Stimulated activated memory B cell treated with anti-CD40 and anti-IgM and Interleukin-4, amounts not matched to agents 10 μg/mL and 1 μg/mL and 100 μg/mL, for 72 hours (primary cell): Measurements from ENCODE around the gene CPD.
"Not testable (repeated sequence)": the region's sequence is repeated elsewhere in the genome, so short reads cannot be mapped to it uniquely, and the experiment has no call there.

ENCODE experiments used
- ATAC-seq: fragments of 150-1000 bp; cut with Tn5 transposase; 2 replicates; pipeline ENCODE4 v1.10.0; 2021
- H3K27ac Mint-ChIP-seq: one replicate; pipeline ENCODE4 v1.8.0; 2022; ENCODE audit warnings: mild to moderate bottlenecking, mixed read lengths
- H3K27me3 Mint-ChIP-seq: one replicate; pipeline ENCODE4 v1.8.0; 2022; ENCODE audit warnings: mixed read lengths
- H3K36me3 Mint-ChIP-seq: one replicate; pipeline ENCODE4 v1.8.0; 2022; ENCODE audit warnings: mixed read lengths
- H3K4me1 Mint-ChIP-seq: one replicate; pipeline ENCODE4 v1.8.0; 2022; ENCODE audit warnings: mixed read lengths
- H3K4me3 Mint-ChIP-seq: one replicate; pipeline ENCODE4 v1.8.0; 2022; ENCODE audit warnings: mild to moderate bottlenecking, moderate library complexity, mixed read lengths
- H3K9me3 Mint-ChIP-seq: one replicate; pipeline ENCODE4 v1.8.0; 2022; ENCODE audit warnings: mixed read lengths

CPD gene

DNA sequence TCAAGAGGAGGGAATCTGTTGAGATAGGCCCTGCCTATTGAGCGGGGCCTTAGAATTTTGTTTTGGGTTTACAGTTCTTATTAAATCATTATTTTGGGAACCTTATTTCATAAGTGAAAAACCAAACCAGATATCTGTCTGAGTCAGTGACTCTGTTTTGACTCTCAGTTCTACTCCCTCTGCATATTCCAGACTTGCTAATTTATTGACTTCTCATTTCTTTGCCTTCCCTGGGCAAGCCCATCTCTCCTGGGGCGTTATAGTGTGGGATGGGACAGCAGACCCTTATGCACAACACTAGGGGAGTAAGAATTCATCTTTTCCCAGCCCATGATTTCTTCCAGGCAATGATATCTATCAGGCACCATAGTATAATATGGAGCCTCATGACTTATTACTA is 45.7 kb downstream of the CPD start:
- Mint-ChIP-seq H3K4me1 (no peaks in the 10 kb centered on the region), H3K27ac (no peak overlapping the region), H3K9me3 (no peaks in the 10 kb centered on the region), H3K27me3 (no peaks in the 10 kb centered on the region), H3K4me3 (no peak overlapping the region), H3K36me3 (peaks cover 6% of the 10 kb centered on the region)
- no peak for ATAC-seq

DNA sequence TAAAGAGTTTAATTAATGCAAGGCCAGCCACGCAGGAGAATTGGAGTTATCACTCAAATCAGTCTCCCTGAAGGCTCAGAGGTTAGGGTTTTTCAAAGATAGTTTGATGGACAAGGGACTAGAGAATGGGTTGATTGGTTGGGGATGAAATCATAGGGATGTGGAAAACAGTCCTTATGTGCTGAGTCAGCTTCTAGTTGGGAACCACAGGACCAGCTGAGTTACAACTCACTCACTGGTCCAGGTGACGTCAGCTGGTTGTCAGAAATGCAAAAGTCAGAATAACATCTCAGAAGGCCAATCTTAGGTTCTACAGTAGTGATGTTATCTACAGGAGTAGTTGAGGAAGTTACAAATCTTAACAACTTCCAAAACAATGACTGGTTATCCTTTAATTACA is 47.6 kb downstream of the CPD start:
- Mint-ChIP-seq H3K27ac (no peak overlapping the region), H3K9me3 (no peaks in the 10 kb centered on the region), H3K4me1 (no peaks in the 10 kb centered on the region), H3K4me3 (no peak overlapping the region), H3K27me3 (no peaks in the 10 kb centered on the region), H3K36me3 (peaks cover 3% of the 10 kb centered on the region)
- no peak for ATAC-seq

DNA sequence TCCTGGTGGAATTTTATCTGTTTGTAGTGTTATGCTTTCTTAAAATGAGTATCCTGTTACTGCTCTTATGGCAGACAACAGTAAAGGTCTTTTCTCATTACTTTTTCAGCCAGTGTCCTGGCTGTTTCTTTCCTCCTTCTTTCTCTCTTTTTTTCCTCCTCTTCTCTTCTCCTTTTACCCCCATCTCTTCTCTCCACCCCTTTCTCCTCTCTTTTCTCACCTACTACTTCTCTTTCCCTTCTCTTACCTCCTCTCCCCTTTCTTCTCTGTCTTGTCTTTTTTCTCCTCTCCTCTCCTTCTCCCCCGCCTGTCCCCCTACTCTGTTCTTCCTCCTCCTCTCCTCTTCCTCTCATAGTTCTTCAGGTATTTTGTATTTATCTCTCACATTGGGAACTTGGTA is 48.9 kb downstream of the CPD start:
- no peaks in the 10 kb centered on the region for H3K4me1 Mint-ChIP-seq
- H3K4me3 Mint-ChIP-seq: no peak overlapping the region
- no peak overlapping the region for H3K27ac Mint-ChIP-seq
- ATAC-seq: no peak
- no peaks in the 10 kb centered on the region for H3K27me3 Mint-ChIP-seq
- H3K36me3 Mint-ChIP-seq: no peaks in the 10 kb centered on the region
- no peaks in the 10 kb centered on the region for H3K9me3 Mint-ChIP-seq

DNA sequence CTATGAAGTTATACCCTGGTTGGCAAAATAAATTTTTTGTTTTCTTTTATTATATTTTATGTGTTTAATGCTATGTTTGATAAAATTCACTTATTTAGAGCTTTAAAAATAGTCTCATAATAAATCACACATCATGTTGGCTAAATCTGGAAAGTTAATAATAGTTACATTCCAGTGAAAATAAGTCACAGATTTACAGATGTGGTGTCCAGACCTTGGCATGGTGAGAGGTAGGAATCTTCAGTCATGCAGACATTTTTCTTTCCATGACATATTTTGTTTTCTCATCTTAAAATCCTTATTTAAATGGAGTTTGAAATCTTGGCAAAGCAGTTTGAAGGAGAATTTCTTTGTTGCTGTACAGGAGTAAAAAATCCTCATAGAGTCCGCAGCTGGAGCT is 50.4 kb downstream of the CPD start:
- no peaks in the 10 kb centered on the region for H3K27me3 Mint-ChIP-seq

DNA sequence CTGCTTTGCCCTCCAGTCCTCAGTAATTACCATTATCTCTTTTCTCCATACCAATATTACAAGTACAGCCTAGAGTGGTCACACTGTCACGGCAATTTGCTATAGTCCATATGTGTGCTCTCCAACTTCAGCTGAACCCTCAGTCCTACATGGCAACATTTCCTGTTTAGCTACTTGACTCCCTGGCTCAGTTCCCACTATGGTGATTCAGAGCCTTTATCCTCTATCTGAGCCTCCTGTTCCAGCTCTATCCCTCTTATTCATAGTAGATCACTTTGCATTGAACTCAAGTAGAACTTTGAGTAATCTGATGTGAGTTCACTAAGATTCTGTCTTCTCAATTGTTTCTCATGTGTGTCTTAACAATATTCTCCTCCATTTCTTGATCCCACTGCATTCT is 54.8 kb downstream of the CPD start:
- no peak for ATAC-seq
- Mint-ChIP-seq H3K27me3 (no peaks in the 10 kb centered on the region), H3K36me3 (peaks cover 20% of the 10 kb centered on the region), H3K27ac (no peak overlapping the region), H3K4me1 (no peaks in the 10 kb centered on the region), H3K4me3 (no peak overlapping the region), H3K9me3 (no peaks in the 10 kb centered on the region)

More for the DNA sequence above, 50.4 kb downstream of the CPD start:
- ATAC-seq: no peak
- H3K27ac Mint-ChIP-seq: no peak overlapping the region
- no peak overlapping the region for H3K4me3 Mint-ChIP-seq
- H3K4me1 Mint-ChIP-seq: no peaks in the 10 kb centered on the region
- H3K36me3 Mint-ChIP-seq: peaks cover 10% of the 10 kb centered on the region
- H3K9me3 Mint-ChIP-seq: no peaks in the 10 kb centered on the region

DNA sequence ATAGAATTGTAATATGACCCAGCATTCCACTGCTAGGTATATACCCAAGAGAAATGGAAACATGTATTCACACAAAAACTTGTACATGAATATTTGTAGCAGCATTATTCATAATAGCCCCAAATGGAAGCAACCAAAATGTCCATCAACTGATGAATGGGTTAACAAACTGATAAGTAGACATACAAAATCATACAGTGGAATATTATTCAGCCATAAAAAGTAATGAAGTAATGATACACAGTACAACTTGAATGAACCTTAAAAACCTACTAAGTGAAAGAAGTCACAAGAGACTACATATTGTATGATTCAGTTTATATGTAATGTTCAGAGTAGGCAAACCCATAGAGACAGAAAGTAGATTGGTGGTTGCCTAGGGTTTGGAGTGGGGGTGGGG is 58.0 kb downstream of the CPD start:
- Mint-ChIP-seq H3K9me3 (no peaks in the 10 kb centered on the region), H3K27me3 (no peaks in the 10 kb centered on the region), H3K4me1 (no peaks in the 10 kb centered on the region), H3K4me3 (no peak overlapping the region), H3K36me3 (peaks cover 20% of the 10 kb centered on the region), H3K27ac (no peak overlapping the region)
- ATAC-seq: no peak

DNA sequence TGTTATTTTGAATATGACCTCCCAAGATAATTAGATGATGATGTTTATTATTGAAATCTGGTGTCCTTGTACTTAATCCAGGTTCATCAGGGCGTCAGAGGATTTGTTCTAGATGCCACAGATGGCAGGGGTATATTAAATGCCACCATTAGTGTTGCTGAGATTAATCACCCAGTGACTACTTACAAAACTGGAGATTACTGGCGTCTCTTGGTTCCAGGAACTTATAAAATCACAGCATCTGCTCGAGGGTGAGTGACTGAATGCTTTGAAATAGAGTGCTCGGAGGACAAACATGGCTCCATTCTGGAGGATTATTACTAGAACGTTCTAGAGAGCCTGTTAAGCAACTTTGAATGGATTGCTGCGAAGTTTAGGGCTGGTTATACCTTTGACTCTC is 65.0 kb downstream of the CPD start:
- H3K9me3 Mint-ChIP-seq: no peaks in the 10 kb centered on the region
- no peaks in the 10 kb centered on the region for H3K27me3 Mint-ChIP-seq
- no peak overlapping the region for H3K4me3 Mint-ChIP-seq
- H3K36me3 Mint-ChIP-seq: peaks cover 16% of the 10 kb centered on the region
- no peak overlapping the region for H3K27ac Mint-ChIP-seq
- no peaks in the 10 kb centered on the region for H3K4me1 Mint-ChIP-seq
- no peak for ATAC-seq

DNA sequence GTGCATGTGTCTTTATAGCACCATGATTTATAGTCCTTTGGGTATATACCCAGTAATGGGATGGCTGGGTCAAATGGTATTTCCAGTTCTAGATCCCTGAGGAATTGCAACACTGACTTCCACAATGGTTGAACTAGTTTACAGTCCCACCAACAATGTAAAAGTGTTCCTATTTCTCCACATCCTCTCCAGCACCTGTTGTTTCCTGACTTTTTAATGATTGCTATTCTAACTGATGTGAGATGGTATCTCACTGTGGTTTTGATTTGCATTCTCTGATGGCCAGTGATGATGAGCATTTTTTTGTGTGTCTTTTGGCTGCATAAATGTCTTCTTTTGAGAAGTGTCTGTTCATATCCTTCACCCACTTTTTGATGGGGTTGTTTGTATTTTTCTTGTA is 67.9 kb downstream of the CPD start:
- H3K27me3 Mint-ChIP-seq, H3K4me3 Mint-ChIP-seq, H3K9me3 Mint-ChIP-seq, H3K27ac Mint-ChIP-seq, H3K4me1 Mint-ChIP-seq, ATAC-seq: not testable (repeated sequence)
- peaks cover 16% of the 10 kb centered on the region for H3K36me3 Mint-ChIP-seq

DNA sequence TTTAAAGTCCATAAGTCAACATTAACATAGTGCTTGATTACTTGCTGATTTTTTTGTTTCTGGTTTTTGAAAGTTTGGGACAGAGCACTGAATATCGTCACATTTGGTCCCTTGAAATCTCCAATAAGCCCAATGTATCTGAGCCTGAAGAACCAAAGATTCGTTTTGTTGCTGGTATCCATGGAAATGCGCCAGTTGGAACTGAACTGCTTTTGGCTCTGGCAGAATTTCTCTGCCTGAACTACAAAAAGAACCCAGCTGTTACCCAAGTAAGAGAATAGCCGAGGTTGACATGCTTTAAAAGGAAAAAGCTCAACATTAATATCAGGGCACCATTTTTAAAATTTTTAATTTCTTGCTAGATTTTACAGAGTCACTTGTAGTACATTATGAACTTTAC is 70.8 kb downstream of the CPD start:
- peaks cover 4% of the 10 kb centered on the region for H3K9me3 Mint-ChIP-seq
- no peak overlapping the region for H3K4me3 Mint-ChIP-seq
- no peaks in the 10 kb centered on the region for H3K27me3 Mint-ChIP-seq
- no peak for ATAC-seq
- no peaks in the 10 kb centered on the region for H3K4me1 Mint-ChIP-seq
- H3K36me3 Mint-ChIP-seq: peaks cover 27% of the 10 kb centered on the region
- no peak overlapping the region for H3K27ac Mint-ChIP-seq

DNA sequence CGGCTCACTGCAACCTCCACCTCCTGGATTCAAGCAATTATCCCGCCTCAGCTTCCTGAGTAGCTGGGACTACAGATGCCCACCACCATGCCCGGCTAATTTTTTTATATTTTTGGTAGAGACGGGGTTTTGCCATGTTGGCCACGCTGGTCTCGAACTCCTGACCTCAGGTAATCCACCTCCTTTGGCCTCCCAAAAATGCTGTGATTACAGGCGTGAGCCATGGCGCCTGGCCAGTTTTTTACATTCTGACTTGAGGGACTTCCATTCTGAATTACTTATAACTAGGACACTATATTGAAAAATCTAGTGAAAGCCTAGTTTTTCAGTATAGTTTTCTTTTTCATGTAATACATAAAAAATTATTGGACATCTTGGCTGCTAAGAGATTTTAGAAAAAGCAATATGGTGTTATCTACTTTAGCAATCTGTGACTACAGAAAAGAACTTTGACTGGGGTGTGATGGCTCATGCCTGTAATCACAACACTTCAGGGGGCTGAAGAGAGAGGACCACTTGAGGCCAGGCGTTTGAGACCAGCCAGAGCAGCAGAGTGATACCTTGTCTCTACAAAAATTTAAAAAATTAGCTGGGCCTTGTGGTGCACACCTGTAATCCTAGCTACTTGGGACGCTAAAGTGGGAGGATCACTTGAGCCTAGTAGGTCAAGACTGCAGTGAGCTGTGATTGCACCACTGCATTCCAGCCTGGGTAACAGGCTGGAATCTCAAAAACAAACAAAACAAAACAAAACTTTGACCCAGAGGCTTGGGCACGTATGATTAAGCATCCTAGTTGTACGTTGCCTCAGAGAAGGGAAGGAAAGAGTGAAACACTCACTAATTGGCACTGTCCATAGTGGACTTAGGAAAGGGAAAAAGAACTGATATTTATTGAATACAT is 71.6 kb downstream of the CPD start:
- Mint-ChIP-seq H3K27ac (no peak overlapping the region), H3K9me3 (peaks cover 6% of the 10 kb centered on the region), H3K4me3 (no peak overlapping the region), H3K4me1 (no peaks in the 10 kb centered on the region), H3K36me3 (peaks cover 31% of the 10 kb centered on the region), H3K27me3 (no peaks in the 10 kb centered on the region)
- ATAC-seq: no peak

DNA sequence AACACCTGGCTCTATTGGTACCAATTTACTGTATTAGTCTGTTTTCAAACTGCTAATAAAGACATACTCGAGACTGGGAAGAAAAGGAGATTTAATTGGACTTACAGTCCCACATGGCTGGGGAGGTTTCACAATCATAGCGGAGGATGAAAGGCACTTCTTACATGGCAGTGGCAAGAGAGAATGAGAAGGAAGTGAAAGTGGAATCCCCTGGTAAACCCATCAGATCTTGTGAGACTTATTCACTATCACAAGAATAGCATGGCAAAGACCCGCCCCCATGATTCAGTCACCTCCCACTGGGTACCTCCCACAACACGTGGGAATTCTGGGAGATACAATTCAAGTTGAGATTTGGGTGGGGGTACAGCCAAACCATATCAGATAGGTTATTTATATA is 75.9 kb downstream of the CPD start:
- Mint-ChIP-seq H3K36me3 (peaks cover 24% of the 10 kb centered on the region), H3K4me3 (no peak overlapping the region), H3K4me1 (no peaks in the 10 kb centered on the region), H3K27ac (no peak overlapping the region), H3K9me3 (peaks cover 6% of the 10 kb centered on the region), H3K27me3 (no peaks in the 10 kb centered on the region)
- ATAC-seq: no peak

DNA sequence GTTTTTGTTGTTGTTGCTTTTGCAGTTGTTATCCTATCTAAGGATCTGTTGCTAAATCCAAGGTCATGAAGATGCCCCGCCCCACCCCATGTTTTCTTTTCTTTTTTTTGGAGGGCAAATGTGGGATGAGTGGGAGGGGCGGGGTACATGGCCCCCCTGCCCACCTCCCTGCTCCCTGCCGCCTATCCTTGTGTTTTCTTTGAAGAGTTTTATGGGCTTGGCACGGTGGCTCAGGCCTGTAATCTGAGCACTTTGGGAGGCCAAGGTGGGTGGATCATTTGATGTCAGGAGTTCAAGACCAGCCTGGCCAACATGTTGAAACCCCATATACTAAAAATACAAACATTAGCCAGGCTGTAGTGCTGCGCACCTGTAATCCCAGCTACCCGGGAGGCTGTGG is 79.6 kb downstream of the CPD start:
- H3K4me3 Mint-ChIP-seq: no peak overlapping the region
- H3K36me3 Mint-ChIP-seq: peaks cover 39% of the 10 kb centered on the region
- H3K9me3 Mint-ChIP-seq: peaks cover 6% of the 10 kb centered on the region
- H3K4me1 Mint-ChIP-seq: no peaks in the 10 kb centered on the region
- H3K27me3 Mint-ChIP-seq: no peaks in the 10 kb centered on the region
- no peak for ATAC-seq
- H3K27ac Mint-ChIP-seq: no peak overlapping the region

DNA sequence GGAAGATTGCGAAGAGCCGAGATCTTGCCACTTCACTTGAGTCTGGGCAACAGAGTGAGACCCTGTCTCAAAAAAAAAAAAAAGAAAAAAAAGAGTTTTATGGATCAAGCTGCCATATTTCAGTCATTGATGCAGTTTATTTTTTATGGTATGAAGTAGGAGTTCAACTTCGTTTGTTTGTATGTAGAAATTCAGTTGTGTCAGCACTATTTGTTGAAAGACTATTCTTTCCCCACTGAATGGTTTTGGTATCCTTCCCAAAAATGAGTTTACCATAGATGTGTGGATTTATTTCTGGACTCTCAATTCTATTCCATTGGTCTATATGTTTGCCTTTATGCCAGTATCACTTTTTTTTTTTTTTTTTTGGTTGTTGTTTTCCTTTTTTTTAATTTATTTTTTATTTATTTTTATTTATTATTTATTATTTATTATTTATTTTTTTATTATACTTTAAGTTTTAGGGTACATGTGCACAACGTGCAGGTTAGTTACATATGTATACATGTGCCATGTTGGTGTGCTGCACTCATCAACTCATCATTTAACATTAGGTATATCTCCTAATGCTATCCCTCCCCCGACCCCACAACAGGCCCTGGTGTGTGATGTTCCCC is 80.2 kb downstream of the CPD start:
- H3K36me3 Mint-ChIP-seq: peaks cover 39% of the 10 kb centered on the region
- H3K27ac Mint-ChIP-seq: not testable (repeated sequence)

DNA sequence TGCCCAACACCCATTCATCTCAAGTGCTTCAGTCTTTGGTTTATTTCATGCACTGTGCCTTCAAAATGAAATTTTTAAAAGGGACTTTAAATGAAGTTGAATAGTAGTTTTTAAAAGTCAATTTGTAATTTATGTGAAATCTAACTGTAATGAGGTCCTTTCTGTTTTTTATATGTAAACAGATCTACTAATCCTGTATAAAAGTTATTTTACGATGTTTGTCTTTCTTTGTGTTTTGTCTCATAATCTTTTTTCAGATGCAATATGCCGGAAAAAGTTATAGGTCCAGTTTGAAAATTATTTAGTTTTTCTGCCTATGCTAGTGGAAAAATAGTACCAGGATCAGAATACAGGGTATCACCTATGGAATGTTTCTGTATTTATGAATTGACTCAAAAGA is 89.7 kb downstream of the CPD start:
- ATAC-seq: no peak
- Mint-ChIP-seq H3K27ac (no peak overlapping the region), H3K27me3 (no peaks in the 10 kb centered on the region), H3K9me3 (no peaks in the 10 kb centered on the region), H3K36me3 (no peaks in the 10 kb centered on the region), H3K4me1 (no peaks in the 10 kb centered on the region), H3K4me3 (no peak overlapping the region)

More for the DNA sequence above, 80.2 kb downstream of the CPD start:
- not testable (repeated sequence) for H3K27me3 Mint-ChIP-seq, ATAC-seq, H3K9me3 Mint-ChIP-seq, H3K4me1 Mint-ChIP-seq, H3K4me3 Mint-ChIP-seq

DNA sequence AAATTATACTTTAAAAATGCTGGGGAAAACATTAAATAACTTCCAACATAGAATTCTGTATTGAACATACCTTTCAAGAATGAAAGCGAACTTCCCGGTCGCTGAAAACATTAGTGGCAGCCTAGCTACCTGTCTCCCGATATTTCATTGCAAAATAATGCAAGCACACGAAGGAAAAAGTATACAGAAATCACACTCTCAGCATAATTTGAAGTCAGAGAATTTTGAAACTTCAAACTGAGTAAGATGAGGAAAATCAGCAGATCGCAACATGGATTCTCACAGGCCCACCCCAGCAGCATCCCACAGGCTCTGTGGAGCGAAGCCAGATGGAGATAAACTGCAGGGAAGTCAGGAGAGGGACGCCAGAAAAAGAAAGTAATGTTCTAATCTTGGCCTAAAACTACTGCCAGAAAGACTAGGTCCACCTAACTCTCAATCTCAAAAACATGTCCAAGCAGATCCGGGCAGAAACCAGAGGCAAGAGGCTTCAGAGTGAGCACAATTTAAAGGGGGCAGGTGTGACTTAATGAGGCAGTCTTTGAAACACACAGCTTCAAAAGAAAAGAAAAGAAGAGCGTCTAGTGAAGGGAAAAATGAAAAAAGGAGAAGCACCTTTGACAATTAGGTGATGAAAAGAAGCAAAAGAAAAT is 93.6 kb downstream of the CPD start:
- Mint-ChIP-seq H3K36me3 (peaks cover 3% of the 10 kb centered on the region), H3K27ac (no peak overlapping the region), H3K4me1 (peaks cover 11% of the 10 kb centered on the region), H3K4me3 (no peak overlapping the region), H3K27me3 (no peaks in the 10 kb centered on the region), H3K9me3 (no peaks in the 10 kb centered on the region)
- ATAC-seq: no peak

DNA sequence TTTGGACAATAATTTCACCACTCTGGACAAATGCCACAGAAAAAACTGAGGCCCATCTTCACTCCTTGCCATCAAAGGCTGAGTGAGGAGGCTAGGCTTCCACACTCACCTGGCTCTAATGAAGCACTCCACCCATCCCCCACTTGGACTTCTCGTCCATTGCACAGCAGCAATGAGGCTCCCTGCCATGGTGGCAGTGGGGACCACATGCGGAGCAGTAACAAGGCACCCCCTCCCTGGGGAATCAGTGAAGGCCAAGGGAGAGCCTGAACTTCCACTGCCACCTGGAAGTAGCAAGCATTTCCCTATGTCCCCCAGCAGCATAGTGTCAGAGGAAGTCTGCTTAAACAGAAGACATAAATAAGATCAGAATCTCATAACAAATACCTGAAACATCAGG is 96.5 kb downstream of the CPD start:
- Mint-ChIP-seq H3K4me3 (no peak overlapping the region), H3K36me3 (peaks cover 5% of the 10 kb centered on the region), H3K27me3 (no peaks in the 10 kb centered on the region), H3K4me1 (peaks cover 28% of the 10 kb centered on the region), H3K27ac (no peak overlapping the region), H3K9me3 (no peaks in the 10 kb centered on the region)
- no peak for ATAC-seq
